GM21825 (cell line): ENCODE results near the gene TMEM240.
"Not testable (repeated sequence)": the region's sequence is repeated elsewhere in the genome, so short reads cannot be mapped to it uniquely, and the experiment has no call there.

Source experiments
- ATAC-seq: cut with Tn5 transposase; IDR thresholded peaks from one replicate; pipeline ENCODE4 v1.9.1; 2021; ENCODE audit warnings: mild to moderate bottlenecking, moderate library complexity; ENCODE audit not compliant: unreplicated experiment

Gene TMEM240

DNA sequence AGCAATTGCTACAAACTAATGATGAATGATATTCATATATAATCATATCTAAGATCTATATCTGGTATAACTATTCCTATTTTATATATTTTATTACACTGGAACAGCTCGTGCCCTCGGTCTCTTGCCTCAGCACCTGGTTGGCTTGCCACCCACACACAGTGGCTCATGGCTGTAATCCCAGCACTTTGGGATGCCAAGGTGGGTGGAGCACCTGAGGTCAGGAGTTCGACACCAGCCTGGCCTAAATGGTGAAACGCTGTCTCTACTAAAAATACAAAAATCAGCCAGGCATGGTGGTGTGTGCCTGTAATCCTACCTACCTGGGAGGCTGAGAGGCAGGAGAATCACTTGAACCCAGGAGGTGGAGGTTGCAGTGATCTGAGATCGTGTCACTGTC, 34.6 kb downstream of the TMEM240 start:
- ATAC-seq = not testable (repeated sequence)

DNA sequence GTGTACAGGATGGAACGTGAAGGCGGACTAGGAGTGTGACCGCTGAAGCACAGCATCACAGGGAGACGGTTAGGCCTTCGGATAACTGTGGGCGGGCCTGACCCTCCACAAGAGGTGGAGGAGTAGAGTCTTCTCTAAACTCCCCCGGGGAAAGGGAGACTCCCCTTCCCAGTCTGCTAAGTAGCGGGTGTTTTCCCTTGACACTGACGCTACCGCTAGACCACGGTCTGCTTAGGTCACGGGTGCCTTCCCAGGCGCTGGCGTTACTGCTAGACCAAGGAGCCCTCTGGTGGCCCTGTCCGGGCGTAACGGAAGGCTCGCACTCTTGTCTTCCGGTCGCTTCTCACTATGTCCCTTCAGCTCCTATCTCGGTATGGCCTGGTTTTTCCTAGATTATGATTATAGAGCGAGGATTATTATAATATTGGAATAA, 35.0 kb downstream of the TMEM240 start:
- not testable (repeated sequence) for ATAC-seq

DNA sequence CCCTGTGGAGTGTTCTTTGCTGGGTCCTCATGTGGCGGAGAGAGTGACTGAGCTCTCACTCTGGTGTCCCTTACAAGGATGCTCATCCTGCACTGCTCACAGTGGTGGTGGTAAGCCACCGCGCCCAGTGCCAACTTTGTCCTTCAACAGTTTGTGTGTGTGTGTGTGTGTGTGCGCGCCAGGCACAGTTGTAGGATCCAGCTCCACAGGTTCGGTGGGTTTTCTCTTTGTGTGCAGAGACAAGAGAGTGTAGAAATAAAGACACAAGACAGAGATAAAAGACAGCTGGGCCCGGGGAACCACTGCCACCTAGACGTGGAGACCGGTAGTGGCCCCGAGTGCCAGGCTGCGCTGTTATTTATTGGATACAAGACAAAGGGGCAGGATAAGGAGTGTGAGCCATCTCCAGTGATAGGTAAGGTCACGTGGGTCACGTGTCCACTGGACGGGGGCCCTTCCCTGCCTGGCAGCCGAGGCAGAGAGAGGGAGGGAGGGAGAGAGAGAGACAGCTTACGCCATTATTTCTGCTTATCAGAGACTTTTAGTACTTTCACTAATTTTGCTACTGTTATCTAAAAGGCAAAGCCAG, 35.6 kb downstream of the TMEM240 start:
- ATAC-seq = not testable (repeated sequence)

DNA sequence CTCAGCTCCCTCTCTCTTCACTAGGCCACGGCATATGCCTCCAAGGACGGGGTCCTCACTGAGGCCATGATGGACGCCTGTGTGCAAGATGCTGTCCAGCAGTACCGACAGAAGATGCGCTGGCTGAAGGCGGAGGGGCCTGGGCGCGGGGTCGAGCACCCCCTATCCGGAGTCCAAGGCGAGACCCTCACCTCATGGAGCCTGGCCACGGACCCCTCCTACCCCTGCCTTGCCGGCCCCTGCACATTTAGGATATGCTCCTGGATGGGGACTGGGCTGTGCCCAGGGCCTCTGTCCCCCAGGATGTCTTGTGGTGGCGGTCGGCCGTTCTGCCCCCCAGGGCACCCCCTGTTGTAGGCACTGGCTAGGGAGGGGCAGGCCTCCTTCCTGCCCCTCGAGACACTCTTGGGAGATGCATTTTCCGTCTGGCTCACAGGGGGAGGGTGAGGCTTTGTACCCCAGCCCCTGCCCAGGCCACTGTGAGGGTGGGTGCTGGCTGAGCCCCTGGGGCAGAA, 44.9 kb downstream of the TMEM240 start:
- not testable (repeated sequence) for ATAC-seq

DNA sequence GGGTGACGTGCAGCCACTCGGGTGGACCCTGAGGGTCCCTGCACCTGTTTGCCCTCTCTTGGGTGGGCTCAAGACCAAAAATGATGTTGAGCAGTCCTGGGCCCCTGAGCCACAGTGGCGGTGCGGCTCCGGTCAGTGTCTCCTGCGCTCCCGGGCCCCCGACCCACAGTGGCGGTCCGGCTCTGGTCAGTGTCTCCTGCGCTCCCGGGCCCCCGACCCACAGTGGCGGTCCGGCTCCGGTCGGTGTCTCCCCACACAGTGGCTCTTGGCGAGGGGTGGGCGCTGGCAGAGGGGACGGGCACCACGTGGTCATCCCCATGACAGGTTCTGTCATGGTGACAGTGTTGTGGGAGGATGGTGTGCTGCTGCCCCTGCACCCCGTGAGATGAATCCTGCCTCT, 46.1 kb downstream of the TMEM240 start:
- not testable (repeated sequence) for ATAC-seq

DNA sequence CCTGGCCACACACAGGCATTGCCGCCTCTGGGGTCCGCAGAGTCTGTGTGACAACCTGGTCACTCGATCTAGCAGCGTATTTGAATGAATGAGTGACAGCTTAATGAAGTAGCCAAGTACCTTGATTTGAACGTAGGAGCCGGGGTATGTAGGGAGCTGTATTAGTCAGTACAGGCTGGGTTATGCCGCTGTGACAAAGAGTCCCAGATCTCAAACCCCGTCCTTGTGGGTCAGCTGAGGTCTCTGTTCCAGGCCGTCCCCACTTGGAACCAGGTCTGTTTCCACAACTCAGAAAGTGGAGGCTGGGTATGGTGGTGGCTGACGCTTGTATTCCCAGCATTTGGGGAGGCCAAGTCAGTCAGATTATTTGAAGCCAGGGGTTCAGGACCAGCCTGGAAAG, 48.8 kb downstream of the TMEM240 start:
- no peak for ATAC-seq

DNA sequence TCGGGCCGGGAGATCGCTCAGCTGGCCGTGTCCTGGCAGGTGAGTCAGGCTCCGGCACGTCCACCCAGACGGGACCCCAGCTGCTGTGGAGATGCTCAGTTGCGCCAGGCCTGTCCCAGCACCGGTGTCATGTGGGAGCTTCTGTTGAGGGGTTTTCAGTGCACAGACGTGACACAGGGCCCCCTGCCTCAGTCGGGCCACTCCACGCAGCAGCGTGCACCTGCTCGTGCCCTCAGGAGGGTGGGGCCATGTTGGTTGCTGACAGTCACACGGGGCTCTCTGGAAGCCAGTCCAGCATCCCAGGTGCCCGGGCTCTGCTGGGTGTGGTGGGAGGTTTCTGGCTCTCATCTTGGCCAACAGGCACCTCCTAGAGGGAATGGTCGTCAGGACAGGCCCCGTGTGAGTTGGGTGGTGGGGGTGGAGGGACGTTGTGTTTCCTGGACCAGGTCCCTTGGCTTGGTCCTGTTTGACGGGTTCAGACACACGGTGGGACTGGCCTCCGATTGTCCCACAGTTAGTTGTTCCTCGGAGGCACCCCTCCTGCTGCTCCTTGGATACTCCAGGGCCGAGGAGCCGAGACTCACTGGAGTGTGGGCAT, 49.7 kb downstream of the TMEM240 start:
- ATAC-seq = no peak

DNA sequence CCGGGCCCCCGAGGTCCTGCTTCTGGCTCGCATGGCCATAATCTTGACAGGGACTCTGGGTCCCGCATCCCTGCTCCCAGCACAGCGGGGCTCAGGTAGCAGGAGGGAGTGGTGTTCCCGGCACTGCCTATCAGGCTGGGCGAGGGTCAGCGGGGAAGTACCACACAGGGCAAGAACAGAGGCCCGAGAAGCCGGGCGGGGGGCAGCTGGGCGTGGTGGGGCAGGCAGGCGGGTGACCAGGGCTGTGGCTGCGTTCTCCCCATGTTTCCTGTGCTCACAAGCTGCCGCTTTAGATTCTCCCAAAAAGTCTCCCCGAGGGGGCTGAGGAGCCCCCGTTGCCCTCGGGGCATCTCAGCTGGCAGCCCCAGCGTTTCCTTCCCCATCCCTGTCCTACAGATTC, 50.6 kb downstream of the TMEM240 start:
- ATAC-seq = no peak

DNA sequence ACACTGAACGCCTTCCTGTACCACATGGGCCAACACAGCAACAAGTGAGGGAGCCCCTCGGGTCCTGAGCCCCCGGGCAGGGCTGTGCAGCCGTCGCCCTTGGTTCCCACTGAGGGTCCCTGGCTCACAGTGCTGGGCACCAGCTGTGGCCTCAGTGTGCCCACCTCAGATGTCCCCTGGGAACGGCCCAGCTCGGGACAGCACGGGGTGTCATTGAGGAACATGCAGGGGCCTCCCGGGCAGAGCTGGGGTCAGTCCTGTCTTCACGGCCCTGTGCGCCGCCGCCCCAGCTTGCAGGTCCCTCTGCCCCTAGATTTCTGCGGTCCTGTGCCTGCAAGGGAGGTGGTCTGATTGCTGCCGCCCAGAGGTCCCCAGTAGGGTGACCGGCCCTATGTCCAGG, 51.2 kb downstream of the TMEM240 start:
- no peak for ATAC-seq

DNA sequence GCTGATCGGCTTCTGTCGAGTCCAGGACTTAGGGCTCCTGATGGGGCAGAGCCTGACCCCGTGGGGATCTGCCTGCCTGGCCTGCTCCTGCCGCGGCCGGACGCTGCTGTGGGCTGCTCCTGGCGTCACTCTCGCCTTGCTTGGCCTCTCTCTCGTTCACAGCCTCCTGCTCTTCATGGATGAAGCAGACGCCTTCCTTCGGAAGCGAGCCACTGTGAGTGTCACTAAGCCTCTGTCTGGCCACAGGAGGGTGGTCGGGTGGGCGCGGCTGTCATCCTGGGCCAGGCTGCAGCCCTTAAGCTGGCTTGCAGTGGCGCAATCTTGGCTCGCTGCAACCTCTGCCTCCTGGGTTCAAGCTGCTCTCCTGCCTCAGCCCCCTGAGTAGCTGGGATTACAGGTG, 52.7 kb downstream of the TMEM240 start:
- no peak for ATAC-seq

DNA sequence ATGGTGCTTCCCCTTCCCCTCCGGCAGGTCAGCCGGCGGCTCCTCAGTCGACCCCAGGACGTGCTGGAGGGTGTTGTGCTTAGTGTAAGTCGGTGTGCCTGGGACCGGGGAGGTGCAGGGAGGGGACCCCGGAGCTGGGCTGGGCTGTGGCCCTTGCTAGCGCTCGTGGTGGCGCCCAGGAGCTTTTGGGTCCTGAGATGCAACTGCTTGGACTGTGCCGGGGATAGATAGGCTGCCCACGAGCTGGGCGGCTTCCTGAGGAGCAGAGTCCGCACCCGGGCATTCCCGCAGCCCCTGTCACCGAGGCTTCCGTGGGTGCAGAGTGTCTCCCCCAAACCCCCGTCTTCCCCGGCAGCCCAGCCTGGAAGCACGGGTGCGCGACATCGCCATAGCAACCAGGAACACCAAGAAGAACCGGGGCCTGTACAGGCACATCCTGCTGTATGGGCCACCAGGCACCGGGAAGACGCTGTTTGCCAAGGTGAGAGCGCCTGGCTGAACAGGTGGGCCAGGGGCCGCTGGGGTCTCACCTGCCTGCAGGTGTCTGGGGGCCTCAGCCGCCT, 54.6 kb downstream of the TMEM240 start:
- ATAC-seq = not testable (repeated sequence)

DNA sequence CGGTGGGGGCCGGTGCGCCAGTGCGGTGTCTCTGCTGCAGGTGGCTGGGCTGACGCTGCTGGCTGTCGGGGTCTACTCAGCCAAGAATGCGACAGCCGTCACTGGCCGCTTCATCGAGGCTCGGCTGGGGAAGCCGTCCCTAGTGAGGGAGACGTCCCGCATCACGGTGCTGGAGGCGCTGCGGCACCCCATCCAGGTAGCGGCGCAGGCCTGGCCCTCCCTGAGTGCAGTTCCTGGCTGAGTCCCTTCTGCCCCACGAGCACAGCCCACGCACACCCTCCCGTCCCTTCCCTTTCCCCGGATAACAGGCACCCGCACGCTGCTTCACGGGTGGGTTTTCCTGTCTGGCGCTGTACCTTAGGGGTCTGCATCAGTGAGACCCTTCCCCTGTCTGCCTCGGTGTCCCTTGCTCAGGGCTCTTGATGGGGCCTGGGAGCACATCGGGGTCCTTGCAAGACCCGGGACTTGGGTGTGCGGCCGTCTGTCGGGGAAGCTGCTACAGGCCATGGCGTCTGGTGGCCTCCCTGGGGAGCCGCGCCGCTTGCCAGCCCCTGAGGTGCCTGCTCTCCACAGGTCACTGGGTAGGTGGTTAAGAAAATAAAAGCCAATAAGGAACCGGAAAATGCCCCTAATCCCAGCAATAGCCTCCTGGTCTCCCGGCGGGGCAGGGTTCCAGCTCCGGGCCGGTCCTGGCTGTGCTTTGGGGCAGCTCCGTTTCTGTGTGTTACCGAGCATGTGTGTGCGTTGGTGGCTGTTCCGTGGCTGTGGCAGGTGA, 55.3 kb downstream of the TMEM240 start:
- ATAC-seq = not testable (repeated sequence)
